HL-60 (cell line): ENCODE measurements around the gene JAKMIP1.

Experiments
- DNase-seq, 2 experiments: peaks; one replicate each; pipeline ENCODE4 v3.0.0-alpha.2; 2010 to 2020; ENCODE audit warnings: low read depth in 1 of 2, low spot score in 1 of 2
- H3K27ac ChIP-seq: fragments of 250-450 bp; sonication (Bioruptor Pico); replicated peaks from 2 replicates; pipeline ENCODE4 v1.5.1; 2020; ENCODE audit warnings: mild to moderate bottlenecking, moderate library complexity
- H3K27me3 ChIP-seq: fragments of 250-450 bp; sonication (Bioruptor Pico); 2 replicates; pipeline ENCODE4 v1.5.1; 2021; ENCODE audit warnings: mild to moderate bottlenecking, moderate library complexity; ENCODE audit not compliant: insufficient read depth, poor library complexity, severe bottlenecking
- H3K4me3 ChIP-seq: replicated peaks from 2 replicates; pipeline ENCODE4 v1.5.1; 2011; ENCODE audit warnings: mild to moderate bottlenecking, control low read depth, low read length; ENCODE audit not compliant: insufficient read depth
- GABPA ChIP-seq: IDR thresholded peaks from 2 replicates; pipeline ENCODE4 v1.6.1; 2012; ENCODE audit warnings: low read depth
- POLR2AphosphoS5 ChIP-seq: IDR thresholded peaks from 2 replicates; pipeline ENCODE4 v1.6.1; 2012; ENCODE audit warnings: low read depth
- SPI1 ChIP-seq: IDR thresholded peaks from 2 replicates; pipeline ENCODE4 v1.6.1; 2012; ENCODE audit warnings: low read depth, mild to moderate bottlenecking, borderline replicate concordance
- TF ChIP-seq, protein P1 (sequence below): IDR thresholded peaks from 2 replicates; pipeline ENCODE4 v1.6.1; 2012; ENCODE audit warnings: low read depth; ENCODE audit not compliant: insufficient replicate concordance
- TF ChIP-seq, protein P2 (sequence below): IDR thresholded peaks from one replicate; pipeline ENCODE4 v1.5.1; 2011; ENCODE audit warnings: low read length, control low read depth, inconsistent platforms; ENCODE audit not compliant: insufficient read depth

The JAKMIP1 gene

DNA sequence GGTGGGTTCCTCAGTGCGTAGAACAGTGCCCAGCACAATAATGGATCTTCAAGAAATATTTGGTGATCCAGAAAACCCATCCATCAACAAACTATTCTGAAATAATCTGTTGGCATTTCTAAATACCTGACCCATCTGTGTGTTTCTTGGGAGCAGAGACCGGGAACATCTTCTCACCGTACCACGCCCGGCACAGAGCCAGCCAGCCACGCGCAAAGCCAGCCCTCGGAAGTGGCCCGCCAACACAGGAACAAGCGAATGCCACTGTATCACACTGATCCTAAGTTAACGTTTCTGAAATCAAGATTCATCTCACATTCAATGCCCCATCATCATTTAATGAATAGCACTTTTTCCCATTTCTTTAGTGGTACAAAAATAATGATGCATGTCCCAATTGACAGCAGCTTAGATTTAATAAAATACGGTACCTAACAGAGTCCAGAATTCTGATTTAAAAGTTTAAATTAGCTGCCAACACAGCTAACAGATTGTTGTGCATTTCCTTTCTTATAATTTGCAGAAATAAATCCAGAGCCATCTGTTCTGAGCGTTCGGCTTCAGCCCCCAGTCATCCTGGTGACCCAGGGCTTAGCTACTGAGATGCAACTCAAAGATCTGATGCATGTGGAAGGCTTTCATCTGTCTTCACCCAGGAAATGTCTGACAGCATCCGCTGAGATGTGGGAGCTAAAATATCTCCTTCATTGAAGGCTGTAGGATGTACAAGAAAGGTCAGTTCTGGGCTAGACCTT, 44.2 kb downstream of the JAKMIP1 start:
- DNase-seq, result no peak
- TF ChIP-seq SPI1, result no peak
- TF ChIP-seq POLR2AphosphoS5, result no peak
- TF ChIP-seq GABPA, result no peak
- TF ChIP-seq, protein P1, sequence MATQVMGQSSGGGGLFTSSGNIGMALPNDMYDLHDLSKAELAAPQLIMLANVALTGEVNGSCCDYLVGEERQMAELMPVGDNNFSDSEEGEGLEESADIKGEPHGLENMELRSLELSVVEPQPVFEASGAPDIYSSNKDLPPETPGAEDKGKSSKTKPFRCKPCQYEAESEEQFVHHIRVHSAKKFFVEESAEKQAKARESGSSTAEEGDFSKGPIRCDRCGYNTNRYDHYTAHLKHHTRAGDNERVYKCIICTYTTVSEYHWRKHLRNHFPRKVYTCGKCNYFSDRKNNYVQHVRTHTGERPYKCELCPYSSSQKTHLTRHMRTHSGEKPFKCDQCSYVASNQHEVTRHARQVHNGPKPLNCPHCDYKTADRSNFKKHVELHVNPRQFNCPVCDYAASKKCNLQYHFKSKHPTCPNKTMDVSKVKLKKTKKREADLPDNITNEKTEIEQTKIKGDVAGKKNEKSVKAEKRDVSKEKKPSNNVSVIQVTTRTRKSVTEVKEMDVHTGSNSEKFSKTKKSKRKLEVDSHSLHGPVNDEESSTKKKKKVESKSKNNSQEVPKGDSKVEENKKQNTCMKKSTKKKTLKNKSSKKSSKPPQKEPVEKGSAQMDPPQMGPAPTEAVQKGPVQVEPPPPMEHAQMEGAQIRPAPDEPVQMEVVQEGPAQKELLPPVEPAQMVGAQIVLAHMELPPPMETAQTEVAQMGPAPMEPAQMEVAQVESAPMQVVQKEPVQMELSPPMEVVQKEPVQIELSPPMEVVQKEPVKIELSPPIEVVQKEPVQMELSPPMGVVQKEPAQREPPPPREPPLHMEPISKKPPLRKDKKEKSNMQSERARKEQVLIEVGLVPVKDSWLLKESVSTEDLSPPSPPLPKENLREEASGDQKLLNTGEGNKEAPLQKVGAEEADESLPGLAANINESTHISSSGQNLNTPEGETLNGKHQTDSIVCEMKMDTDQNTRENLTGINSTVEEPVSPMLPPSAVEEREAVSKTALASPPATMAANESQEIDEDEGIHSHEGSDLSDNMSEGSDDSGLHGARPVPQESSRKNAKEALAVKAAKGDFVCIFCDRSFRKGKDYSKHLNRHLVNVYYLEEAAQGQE, result no peak
- TF ChIP-seq, protein P2, sequence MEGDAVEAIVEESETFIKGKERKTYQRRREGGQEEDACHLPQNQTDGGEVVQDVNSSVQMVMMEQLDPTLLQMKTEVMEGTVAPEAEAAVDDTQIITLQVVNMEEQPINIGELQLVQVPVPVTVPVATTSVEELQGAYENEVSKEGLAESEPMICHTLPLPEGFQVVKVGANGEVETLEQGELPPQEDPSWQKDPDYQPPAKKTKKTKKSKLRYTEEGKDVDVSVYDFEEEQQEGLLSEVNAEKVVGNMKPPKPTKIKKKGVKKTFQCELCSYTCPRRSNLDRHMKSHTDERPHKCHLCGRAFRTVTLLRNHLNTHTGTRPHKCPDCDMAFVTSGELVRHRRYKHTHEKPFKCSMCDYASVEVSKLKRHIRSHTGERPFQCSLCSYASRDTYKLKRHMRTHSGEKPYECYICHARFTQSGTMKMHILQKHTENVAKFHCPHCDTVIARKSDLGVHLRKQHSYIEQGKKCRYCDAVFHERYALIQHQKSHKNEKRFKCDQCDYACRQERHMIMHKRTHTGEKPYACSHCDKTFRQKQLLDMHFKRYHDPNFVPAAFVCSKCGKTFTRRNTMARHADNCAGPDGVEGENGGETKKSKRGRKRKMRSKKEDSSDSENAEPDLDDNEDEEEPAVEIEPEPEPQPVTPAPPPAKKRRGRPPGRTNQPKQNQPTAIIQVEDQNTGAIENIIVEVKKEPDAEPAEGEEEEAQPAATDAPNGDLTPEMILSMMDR, result no peak
- Histone ChIP-seq H3K27ac (no peak overlapping the region), H3K4me3 (no peak overlapping the region), H3K27me3 (no peaks in the 10 kb centered on the region)

DNA sequence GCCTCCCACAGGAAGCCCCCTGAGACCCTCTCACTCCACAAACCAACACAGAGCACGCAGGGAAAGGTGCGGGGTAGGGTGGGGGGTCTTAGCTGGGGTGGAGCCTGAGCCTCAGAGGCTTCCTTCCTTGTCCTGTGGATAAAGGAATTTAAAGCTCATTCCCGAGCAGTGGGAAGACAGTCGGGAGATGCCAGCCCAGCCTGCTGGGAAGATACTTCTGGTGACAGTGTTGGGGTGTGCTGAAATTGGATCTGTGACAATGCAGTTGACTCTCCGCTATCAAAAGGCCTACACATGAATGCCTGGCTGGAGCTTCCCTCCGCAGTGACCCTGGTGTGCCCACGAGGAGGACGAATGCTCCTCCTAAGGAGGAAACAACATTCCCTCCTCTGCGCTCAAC, 45.5 kb downstream of the JAKMIP1 start:
- Histone ChIP-seq H3K27me3 (no peaks in the 10 kb centered on the region), H3K27ac (no peak overlapping the region), H3K4me3 (no peak overlapping the region)
- TF ChIP-seq, protein P1, result no peak
- TF ChIP-seq GABPA, result no peak
- TF ChIP-seq POLR2AphosphoS5, result no peak
- TF ChIP-seq, protein P2, result no peak
- DNase-seq, result no peak

DNA sequence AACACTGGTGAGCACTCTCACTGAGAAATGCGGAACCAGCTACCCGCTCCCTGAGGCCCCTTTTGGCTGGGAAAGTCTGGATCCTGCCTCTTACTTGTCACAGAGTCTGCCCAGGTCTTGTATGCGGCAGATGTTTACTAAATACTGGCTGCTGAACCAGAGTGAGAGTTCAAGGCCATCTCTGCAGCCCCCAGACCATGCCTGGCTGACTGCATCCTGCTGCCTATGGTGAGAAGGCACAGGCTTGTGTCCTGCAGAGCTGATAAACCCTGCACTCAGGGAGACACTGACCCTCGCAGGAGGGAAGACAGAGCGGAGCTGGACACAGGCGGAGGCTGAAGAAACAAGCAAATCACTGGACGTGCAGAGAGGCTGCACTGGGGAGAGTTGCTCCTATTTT, 46.5 kb downstream of the JAKMIP1 start:
- TF ChIP-seq SPI1 (no peak), POLR2AphosphoS5 (no peak), GABPA (no peak)
- TF ChIP-seq, protein P2, result no peak
- TF ChIP-seq, protein P1, result no peak
- DNase-seq, result no peak
- no peak overlapping the region for H3K27ac ChIP-seq
- H3K27me3 ChIP-seq, result no peaks in the 10 kb centered on the region
- H3K4me3 ChIP-seq, result no peak overlapping the region
